ENCODE results near the gene IGSF21.

IGSF21 gene

DNA sequence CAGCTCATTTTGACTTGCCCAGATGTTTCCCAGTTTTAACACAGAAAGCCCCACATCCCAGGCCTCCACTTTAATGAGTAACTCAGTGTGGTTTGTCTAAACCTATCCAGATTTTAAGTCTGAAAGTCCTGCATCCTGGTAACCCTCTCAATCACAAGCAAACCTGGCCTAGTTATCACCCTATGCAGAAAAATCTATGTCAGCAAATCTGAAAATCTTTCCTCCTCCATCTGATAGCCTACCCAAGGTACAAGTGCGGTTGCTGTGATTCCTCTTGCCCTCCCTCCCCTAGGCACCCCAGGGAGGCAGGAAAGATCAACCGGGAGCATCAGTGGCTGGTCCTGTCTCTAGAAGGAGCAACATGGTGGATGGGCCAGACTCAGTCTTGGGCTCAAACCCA lies 163.7 kb downstream of the IGSF21 start:
- Mint-ChIP-seq H3K36me3 (ENCODE audit: low read depth) (no peaks in the 10 kb centered on the region), H3K27me3 (ENCODE audit: low read depth, poor library complexity) (peaks cover 29% of the 10 kb centered on the region), H3K27ac (no peak overlapping the region), H3K4me3 (no peak overlapping the region), H3K9me3 (peaks cover 8% of the 10 kb centered on the region), H3K4me1 (peaks cover 15% of the 10 kb centered on the region)
- TF ChIP-seq, protein P1, sequence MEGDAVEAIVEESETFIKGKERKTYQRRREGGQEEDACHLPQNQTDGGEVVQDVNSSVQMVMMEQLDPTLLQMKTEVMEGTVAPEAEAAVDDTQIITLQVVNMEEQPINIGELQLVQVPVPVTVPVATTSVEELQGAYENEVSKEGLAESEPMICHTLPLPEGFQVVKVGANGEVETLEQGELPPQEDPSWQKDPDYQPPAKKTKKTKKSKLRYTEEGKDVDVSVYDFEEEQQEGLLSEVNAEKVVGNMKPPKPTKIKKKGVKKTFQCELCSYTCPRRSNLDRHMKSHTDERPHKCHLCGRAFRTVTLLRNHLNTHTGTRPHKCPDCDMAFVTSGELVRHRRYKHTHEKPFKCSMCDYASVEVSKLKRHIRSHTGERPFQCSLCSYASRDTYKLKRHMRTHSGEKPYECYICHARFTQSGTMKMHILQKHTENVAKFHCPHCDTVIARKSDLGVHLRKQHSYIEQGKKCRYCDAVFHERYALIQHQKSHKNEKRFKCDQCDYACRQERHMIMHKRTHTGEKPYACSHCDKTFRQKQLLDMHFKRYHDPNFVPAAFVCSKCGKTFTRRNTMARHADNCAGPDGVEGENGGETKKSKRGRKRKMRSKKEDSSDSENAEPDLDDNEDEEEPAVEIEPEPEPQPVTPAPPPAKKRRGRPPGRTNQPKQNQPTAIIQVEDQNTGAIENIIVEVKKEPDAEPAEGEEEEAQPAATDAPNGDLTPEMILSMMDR (IDR thresholded peaks at IDR 0.05) = no peak
- no peak for DNase-seq

DNA sequence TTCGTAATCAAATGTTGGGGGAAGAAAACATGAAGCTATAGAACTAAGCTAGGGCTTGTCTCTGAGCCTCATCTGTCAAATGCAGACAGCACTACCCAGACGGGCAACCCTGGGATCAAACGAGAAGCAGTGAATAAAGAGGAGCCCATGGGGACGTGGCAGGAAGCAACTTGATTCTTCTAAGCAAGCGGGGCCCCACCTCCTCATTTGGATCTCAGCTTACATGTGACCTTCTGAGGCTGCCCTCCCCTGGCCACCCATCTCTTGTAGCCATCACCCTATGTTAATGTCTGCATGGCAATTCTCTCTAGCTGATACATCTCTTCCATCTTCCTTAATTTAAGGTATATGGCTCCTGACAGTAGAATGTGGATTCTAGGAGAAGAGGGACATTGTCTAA lies 171.3 kb downstream of the IGSF21 start:
- Mint-ChIP-seq H3K27ac (peak overlapping the region; percentile 50), H3K27me3 (ENCODE audit: low read depth, poor library complexity) (peaks cover 23% of the 10 kb centered on the region), H3K4me1 (peaks cover 62% of the 10 kb centered on the region), H3K36me3 (ENCODE audit: low read depth) (no peaks in the 10 kb centered on the region), H3K4me3 (peak overlapping the region; percentile 33), H3K9me3 (no peaks in the 10 kb centered on the region)
- peak; percentile 33 for DNase-seq
- TF ChIP-seq, protein P1 (IDR thresholded peaks at IDR 0.05) = no peak

DNA sequence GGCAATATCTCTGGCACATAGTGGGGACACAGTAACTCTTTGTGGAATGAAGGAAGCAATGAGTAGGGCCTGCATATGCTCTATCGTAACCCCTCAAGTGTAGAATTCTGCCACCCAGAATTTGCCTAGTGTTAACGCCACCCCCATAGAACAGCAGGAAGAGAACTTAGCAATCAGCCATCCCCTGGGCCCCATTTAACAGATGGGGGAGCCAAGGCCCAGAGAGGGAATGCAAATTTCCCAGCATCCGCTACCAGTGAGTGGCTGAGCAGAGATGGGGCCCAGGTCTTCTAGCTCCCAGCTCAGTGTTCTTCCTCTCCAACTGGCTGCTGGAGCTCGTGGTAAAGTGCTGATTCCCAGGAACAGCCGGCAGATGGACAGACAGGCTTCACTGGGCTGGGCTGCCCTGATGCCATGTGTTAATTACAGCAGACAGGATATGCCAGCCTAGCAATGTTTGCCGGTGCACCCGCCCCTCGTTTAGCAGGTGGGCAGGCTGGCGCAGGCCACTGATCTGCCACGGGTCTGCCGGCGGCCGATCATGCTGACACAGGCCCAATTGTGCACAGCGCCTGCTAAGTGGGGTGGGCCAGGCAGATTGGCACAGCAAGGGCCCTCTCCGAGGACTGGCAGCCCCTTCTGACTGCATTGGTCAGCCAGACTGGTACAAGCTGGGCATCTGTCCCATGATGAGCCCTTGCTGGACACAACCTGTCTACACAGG lies 171.9 kb downstream of the IGSF21 start:
- H3K4me1 Mint-ChIP-seq = peaks cover 68% of the 10 kb centered on the region
- TF ChIP-seq, protein P1 (IDR thresholded peaks at IDR 0.05) = no peak
- no peaks in the 10 kb centered on the region for H3K9me3 Mint-ChIP-seq
- peak overlapping the region; percentile 33 for H3K4me3 Mint-ChIP-seq
- no peak for DNase-seq
- H3K36me3 Mint-ChIP-seq (ENCODE audit: low read depth) = no peaks in the 10 kb centered on the region
- peak overlapping the region; percentile 50 for H3K27ac Mint-ChIP-seq
- H3K27me3 Mint-ChIP-seq (ENCODE audit: low read depth, poor library complexity) = peaks cover 25% of the 10 kb centered on the region

DNA sequence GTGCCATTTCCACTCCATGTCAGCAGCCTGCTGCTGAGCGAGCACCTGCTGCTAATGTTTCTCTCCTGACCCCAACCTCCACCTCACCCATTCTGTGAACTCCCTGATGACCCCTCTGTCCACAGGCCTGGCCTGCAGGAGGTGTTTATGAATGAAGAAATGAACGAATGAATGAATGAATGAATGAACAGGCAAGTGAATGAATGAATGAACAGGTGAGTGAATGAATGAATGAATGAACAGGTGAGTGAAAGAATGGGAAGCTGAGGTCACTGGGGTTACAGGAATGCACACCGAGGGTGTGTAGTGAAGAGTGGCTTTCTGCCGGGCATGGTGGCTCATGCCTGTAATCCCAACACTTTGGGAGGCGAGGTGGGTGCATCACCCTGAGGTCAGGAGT lies 173.4 kb downstream of the IGSF21 start:
- H3K9me3 Mint-ChIP-seq = no peaks in the 10 kb centered on the region
- no peak overlapping the region for H3K27ac Mint-ChIP-seq
- peak overlapping the region; percentile 47 for H3K4me3 Mint-ChIP-seq
- H3K36me3 Mint-ChIP-seq (ENCODE audit: low read depth) = no peaks in the 10 kb centered on the region
- H3K27me3 Mint-ChIP-seq (ENCODE audit: low read depth, poor library complexity) = peaks cover 23% of the 10 kb centered on the region
- no peak for DNase-seq
- TF ChIP-seq, protein P1 (IDR thresholded peaks at IDR 0.05) = no peak
- peaks cover 83% of the 10 kb centered on the region for H3K4me1 Mint-ChIP-seq

DNA sequence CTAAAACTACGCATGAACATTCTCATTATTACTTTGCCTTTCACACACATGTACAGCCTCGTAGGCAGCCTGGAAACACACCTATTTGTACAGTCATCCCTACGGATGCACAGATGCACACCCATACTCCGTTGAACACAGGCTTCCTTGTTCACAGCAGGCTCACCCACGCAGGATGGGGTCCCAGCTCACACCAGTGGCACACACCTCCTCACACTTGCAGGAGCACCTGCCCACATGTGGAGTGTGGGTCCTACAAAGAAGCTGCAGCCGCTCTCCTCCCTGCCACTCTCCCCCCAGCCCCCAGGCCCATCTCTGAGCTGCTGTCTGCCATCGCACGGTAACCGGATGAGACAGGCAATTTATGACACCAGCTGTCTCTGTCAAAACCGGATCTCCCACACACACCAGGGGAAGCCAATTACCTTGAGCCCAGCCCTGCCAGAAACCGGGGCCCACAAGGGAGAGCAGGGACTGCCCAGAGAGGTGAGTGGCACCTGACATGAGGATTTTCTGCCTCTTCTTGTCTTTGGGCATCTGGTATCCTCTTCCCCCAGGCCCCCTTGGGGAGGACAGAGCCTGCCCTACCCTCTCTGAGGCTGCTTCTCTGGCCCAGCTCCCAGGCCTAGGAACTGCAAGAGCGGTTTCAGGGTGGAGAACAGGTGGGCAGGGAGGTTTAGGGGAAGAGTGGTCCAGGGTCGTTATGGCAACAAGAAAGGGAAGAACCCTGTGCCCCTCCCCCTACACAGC lies 175.4 kb downstream of the IGSF21 start:
- Mint-ChIP-seq H3K9me3 (no peaks in the 10 kb centered on the region), H3K27me3 (ENCODE audit: low read depth, poor library complexity) (peaks cover 21% of the 10 kb centered on the region), H3K36me3 (ENCODE audit: low read depth) (no peaks in the 10 kb centered on the region), H3K4me1 (peaks cover 86% of the 10 kb centered on the region), H3K4me3 (no peak overlapping the region), H3K27ac (no peak overlapping the region)
- DNase-seq = peak; percentile 38
- TF ChIP-seq, protein P1 (IDR thresholded peaks at IDR 0.05) = no peak

Measured in nephron progenitor cell (in vitro differentiated cells).